HG03457 (cell line): Measurements from ENCODE around the gene CD160.
"Not testable (repeated sequence)": the region's sequence is repeated elsewhere in the genome, so short reads cannot be mapped to it uniquely, and the experiment has no call there.

ENCODE experiments used
- ATAC-seq: cut with Tn5 transposase; IDR thresholded peaks from one replicate; pipeline ENCODE4 v1.9.1; 2021; ENCODE audit warnings: moderate number of reproducible peaks; ENCODE audit not compliant: unreplicated experiment

CD160 gene

DNA sequence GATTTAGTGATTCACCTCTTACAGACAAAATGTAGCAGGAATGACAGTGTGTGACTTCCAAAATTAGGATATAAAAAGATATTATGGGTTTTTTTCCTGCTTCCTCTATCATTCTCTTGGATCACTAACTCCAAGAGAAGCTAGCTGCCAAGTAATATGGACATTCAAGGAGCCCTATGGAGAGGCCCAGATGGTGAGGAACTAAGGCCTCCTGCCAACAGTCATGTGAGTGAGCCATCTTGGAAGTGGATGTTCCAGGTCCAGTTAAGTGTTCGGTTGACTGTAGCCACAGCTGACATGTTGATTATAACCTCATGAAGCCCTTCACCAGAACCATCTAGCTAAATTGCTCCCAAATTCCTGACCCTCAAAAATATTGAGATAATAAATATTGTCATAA is 38.8 kb downstream of the CD160 start:
- ATAC-seq = no peak

DNA sequence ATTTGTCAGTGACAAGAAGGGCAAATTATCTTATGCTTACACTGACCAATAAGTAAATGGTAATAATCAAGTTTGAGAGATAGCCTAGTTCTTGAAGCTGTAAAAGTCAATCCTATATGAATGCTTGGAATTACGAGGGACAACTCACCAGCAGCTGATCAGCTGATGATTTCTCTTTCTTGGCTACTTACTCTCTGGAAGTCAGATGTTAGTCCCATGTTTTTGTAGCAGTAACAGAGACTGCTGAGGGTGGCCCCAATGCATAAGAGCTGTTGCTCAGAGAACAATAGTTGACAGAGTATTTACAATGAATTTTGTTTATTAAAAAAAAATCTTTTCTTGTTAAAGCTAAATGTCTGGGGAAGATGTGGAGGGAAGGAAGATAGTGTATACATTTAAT is 39.3 kb downstream of the CD160 start:
- no peak for ATAC-seq

DNA sequence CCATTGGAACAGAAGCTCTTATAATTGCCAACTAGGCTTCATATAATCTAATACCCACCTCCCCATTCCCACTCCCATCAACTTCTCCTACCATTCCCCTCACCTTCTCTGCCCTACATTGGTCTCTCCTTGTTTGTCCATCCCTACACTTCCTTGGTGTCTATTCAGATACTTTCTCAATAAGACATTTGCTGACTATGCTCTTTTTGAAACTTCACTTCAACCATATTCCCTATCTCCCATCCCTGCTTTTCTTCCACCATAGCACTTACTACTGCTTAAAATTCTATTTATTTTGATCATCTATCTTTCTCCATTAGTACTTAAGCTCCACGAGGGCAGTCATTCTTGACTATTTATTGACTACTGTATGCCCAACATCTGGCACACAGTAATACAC is 40.4 kb downstream of the CD160 start:
- no peak for ATAC-seq

DNA sequence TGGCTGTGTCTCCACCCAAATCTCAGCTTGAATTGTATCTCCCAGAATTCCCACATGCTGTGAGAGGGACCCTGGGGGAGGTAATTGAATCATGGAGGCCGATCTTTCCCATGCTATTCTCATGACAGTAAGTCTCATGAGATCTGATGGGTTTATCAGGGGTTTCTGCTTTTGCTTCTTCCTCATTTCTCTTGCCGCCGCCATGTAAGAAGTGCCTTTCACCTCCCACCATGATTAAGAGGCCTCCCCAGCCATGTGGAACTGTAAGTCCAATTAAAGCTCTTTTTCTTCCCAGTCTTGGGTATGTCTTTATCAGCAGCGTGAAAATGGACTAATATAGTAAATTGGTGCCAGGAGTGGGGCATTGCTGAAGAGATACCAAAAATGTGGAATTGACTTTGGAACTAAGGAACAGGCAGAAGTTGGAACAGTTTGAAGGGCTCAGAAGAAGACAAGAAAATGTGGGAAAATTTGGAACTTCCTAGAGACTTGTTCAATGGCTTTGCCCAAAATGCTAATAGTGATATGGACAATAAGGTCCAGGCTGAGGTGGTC is 41.2 kb downstream of the CD160 start:
- ATAC-seq = not testable (repeated sequence)

DNA sequence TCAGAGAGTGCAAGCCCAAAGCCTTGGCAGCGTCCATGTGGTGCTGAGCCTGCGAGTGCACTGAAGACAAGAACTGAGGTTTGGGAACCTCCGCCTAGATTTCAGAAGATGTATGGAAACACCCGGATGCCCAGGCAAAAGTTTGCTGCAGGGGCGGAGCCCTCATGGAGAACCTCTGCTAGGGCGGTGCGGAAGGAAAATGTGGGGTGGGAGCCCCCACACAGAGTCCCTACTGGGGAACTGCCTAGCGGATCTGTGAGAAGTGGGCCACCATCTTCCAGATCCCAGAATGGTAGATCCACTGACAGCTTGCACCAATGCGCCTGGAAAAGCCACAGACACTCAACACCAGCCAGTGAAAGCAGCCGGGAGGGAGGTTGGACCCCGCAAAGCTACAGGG is 42.2 kb downstream of the CD160 start:
- ATAC-seq = not testable (repeated sequence)

DNA sequence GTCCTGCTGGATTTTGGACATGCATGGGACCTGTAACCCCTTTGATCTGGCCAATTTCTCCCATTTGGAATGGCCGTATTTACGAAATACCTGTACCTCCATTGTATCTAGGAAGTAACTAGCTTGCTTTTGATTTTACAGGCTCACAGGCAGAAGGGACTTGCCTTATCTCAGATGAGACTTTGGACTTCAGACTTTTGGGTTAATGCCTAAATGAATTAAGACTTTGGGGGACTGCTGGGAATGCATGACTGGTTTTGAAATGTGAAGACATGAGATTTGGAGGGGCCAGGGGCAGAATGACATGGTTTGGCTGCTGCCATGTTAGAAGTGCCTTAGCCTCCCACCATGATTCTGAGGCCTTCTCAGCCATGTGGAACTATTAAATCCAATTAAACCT is 42.7 kb downstream of the CD160 start:
- not testable (repeated sequence) for ATAC-seq

DNA sequence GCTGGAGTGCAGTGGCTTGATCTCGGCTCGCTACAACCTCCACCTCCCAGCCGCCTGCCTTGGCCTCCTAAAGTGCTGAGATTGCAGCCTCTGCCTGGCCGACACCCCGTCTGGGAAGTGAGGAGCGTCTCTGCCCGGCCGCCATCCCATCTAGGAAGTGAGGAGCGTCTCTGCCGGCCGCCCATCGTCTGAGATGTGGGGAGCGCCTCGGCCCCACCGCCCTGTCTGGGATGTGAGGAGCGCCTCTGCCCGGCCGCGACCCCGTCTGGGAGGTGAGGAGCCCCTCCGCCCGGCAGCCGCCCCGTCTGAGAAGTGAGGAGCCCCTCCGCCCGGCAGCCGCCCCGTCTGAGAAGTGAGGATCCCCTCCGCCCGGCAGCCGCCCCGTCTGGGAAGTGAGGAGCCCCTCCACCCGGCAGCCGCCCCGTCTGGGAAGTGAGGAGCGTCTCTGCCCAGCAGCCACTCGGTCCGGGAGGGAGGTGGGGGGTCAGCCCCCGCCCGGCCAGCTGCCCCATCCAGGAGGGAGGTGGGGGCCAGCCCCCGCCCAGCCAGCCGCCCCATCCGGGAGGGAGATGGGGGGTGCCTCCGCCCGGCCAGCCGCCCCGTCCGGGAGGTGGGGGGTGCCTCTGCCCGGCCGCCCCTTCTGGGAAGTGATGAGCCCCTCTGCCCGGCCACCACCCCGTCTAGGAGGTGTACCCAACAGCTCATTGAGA is 45.1 kb downstream of the CD160 start:
- ATAC-seq = not testable (repeated sequence)

DNA sequence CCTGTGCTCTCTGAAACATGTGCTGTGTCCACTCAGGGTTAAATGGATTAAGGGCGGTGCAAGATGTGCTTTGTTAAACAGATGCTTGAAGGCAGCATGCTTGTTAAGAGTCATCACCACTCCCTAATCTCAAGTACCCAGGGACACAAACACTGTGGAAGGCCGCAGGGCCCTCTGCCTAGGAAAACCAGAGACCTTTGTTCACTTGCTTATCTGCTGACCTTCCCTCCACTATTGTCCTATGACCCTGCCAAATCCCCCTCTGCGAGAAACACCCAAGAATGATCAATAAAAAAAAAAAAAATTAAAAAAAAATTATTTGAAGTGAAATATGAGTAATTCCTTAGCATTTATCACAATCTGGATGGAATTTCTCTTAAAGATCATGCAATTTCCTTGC is 45.8 kb downstream of the CD160 start:
- ATAC-seq = not testable (repeated sequence)

DNA sequence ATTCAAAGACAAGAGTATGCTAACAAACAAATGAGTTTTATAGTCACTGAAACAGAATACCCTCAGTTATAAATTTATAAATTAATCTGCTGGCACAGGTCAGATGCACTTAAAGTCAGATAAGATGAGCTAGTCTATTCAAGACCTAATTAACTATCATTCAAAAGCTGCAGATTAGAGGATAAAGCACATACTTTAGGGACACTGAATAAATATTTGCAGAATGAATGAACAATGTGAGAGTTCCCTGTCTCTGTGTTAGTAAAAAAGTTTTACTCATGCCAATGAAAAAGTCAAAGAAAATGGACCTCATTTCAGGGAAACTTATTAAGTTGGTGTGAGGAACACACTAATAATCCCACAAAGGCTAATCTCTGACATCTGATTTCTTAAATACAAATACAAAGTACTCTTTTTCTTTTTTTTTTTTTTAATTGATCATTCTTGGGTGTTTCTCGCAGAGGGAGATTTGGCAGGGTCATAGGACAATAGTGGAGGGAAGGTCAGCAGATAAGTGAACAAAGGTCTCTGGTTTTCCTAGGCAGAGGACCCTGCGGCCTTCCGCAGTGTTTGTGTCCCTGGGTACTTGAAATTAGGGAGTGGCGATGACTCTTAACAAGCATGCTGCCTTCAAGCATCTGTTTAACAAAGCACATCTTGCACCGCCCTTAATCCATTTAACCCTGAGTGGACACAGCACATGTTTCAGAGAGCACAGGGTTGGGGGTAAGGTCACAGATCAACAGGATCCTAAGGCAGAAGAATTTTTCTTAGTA is 46.5 kb downstream of the CD160 start:
- not testable (repeated sequence) for ATAC-seq

DNA sequence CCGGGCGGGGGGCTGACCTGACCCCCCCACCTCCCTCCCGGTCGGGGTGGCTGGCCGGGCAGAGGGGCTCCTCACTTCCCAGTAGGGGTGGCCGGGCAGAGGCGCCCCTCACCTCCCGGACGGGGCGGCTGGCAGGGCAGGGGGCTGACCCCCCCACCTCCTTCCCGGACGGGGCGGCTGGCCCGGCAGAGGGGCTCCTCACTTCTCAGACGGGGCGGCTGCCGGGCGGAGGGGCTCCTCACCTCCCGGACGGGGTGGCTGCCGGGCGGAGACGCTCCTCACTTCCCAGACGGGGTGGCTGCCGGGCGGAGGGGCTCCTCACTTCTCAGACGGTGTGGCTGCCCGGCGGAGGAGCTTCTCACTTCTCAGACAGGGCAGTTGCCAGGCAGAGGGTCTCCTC is 47.6 kb downstream of the CD160 start:
- ATAC-seq = not testable (repeated sequence)

DNA sequence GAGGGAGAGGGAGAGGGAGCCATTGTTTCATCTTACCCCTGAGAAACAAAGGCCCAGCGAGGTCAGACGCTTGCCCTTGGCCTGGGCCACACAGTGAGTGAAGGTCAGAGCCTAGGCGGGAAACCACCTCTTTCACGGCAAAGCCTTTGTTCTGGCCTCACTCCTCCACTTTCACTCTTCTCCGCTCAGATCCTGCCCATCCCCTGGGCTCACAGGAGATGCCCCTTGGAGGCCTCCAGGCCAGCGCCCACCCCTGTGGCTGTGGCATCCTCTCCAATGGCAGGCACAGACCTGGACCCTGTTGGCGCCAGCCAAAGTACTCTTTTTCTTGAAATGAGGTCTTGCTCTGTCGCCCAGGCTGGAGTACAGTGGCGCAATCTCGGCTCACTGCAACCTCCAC is 48.7 kb downstream of the CD160 start:
- ATAC-seq = not testable (repeated sequence)

DNA sequence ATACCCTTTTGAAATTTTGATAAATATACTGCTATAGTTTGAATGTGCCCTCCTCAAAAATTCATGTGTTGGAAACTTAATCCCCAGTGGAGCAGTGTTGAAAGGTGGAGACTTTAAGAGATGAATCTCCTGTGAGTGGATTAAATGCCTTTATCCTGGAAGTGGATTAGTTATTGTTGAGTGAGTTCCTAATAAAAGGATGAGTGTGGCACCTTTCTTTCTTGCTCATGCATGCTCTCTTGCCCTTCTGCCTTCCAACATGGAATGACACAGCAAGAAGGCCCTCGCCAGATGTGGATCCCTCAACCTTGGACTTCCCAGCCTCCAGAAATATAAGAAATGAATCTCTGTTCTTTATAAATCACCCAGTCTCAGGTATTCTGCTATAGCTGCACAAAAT is 51.8 kb downstream of the CD160 start:
- ATAC-seq = no peak

DNA sequence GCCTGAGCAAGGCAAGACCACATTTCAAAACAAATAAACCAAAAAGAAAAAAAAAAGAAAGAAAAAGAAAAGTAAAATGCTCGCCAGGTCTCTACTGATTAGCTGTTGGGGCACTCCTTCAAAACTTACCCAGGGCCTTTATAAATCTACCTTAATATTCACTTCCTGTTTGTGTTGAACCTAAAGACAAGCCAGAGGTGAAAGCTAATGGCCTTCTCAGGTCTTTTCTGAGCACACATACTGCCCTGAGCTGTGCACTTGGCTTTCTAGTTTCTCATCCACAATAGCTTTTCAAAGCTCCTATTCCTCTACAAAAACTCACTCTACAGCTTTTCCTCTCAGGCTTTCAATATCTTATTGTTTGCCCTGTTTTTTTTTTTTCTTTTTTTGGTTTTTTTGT is 54.1 kb downstream of the CD160 start:
- ATAC-seq = no peak

DNA sequence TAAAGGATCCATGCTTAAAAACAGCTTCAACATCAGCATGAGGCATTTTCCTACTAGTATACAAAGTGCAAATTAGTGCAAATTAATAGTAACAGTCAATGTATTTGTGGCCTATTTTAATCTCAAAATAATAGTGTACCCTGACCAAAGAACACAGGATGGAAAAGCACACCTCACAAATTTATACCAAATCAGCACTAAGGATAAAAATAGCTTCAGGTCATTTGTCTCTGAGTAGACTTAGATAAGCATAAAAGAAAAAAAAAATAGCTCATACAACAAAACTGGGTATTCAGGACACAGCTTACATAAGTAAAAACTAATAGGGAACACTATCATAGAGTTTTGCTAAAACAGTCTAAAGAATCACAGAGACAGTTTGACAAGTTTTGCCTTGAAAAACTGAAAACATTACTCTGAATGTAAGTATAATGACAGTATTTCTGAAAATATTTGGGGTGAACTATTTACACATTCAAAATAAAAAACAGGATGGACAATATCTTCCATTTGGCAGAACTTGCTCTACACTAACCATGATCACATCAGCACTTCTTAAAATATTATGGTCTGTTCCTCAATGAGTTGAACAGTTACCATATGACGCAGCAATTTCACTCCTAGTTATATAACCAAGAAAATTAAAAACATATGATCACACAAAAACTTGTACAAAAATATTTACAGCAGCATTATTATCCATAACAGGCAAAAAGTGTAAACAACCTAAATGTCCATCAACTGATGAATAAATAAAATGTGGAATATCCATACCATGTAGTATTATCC is 58.3 kb downstream of the CD160 start:
- no peak for ATAC-seq

DNA sequence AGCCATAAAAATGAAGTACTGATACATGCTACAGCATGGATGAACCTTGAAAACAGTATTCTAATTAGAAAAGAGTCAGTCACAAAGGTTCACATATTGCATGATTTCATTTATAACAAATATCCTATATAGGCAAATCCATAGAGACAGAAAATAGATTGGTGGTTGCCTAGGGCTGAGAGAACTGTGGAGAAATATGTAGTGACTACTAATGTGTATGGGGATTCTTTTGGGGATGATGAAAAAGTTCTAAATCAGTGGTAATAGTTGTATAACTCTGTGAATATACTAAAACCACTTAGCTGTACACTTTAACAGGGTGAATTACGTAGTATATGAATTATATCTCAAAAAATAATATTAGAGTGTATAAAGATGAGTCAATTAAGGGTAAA is 58.8 kb downstream of the CD160 start:
- ATAC-seq = no peak

DNA sequence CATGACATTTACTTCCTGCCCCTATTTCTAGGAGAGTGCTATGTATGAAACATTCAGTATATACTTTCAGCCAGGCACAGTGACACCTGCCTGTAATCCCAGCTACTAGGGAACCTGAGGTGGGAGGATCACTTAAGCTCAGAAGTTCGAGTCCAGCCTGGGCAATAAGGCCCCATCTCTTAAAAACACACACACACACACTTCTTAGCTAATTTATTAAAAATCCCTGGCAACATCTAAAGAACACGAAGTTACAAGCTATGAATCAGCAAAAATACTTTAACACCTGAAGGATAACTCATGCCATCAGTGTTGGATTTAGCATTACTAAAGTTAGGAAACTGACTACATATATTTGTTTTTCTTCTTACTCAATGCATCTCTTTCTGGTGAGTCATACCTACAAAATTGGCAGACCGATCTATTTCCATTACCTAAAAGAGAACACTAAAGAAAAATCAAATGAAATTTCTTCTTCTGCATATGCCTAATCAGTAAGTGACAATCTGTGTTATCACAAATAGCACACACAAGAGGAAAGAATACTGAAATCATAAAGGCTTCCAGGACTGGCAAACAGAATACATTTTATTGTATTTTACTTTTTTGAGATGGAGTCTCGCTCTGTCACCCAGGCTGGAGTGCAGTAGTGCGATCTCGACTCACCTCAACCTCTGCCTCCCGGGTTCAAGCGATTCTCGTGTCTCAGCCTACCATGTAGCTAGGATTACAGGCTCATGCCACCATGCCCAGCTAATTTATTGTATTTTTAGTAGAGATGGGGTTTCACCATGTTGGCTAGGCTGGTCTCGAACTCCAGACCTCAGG is 63.2 kb downstream of the CD160 start:
- ATAC-seq = no peak

DNA sequence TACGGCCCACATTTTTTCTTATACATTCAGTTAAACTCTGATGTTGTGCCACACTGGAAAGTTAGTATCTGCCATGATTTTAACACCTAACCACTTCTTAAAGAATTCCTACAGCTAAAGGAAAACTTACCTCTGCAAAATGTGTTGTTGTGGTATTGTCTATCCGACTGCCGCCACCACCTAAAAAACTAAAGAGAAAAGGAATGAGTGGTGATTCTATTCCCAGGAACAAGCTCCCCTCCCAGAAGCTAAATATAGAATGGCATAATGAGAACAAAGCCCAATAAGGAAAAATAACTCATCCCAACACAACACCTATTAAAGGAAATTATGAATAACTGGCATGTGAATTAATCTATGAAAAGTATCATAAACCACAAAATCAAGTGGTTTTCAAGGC is 65.1 kb downstream of the CD160 start:
- no peak for ATAC-seq

DNA sequence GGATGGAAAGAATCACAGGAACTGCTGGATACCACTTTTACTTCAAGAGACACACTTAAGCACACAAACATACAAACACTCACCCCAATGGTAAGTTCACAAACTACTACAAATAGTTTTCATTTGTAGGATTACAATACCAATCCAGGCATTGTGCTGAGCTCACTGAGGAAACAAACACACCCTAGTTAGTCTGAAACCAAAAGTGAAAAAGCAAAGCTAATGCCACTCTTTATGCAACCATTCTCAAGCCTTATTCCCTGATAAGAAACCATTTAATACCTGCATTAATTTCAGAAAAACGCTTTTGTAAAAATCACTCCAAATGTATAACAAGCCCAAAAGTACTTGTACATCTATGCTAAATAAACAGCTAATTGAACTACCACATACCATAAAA is 66.2 kb downstream of the CD160 start:
- no peak for ATAC-seq

DNA sequence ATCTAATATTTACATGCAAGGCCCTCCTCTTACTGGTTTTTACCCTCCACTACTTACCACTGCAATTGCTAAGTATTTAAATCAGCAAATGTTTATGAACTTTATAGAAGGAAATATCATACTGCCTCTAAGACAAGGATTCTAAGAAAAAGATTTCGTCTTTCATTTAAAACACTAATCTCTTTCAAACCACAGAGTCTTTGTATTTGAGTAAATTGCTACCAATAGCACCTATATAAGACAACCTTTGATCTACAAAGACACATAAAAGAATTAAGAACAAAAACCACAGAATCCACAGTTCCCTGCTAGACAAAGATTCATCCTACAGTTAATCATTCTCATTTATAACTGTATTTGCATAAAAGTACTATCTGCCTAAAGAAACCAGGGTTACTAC is 67.0 kb downstream of the CD160 start:
- ATAC-seq = no peak

DNA sequence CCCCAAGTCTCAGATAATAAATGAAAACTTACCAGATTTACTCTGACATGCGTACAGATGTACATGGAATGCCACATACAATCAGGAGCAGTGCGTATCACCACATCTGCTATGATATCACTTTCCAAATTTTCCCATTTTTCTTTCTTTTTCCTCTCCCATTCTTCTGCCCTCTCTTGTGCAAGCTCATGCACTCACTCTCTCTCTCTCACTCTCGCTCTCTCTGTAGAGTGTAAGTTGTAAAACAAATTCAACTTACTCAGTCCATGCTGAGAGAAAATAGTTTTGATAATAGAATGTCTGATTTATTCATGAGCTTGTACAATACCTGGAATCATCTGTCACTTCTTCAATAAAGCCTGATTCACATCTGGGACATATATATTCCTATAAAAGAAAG is 69.3 kb downstream of the CD160 start:
- ATAC-seq = no peak
